ENCODE data around the gene NUP37.

The NUP37 gene

DNA sequence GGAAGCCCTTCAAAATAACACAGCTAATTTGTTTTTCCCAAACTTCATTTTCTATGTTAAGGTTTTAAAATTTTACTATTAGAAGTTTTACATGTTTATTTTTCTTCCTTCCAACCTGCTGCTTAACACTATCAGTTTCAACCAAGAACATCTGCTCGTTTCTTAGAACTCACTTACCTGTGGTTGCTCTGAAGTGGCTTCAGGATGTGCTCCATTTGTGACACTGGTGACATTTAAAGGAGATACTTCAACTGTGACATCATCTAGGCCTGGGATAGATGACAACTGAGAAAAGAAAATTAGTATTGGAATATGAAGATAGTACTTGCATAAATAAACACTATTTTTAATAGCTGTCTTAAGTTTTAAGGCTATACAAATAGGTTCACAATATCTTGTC, 76.0 kb downstream of the NUP37 start (continued):
- TF ChIP-seq GLI2 (tag by site-specific recombination; IDR thresholded peaks at IDR 0.05; ENCODE audit: borderline replicate concordance, low read depth) (no peak), ZNF211 (tag by site-specific recombination; IDR thresholded peaks at IDR 0.05; ENCODE audit: low read depth) (no peak)

DNA sequence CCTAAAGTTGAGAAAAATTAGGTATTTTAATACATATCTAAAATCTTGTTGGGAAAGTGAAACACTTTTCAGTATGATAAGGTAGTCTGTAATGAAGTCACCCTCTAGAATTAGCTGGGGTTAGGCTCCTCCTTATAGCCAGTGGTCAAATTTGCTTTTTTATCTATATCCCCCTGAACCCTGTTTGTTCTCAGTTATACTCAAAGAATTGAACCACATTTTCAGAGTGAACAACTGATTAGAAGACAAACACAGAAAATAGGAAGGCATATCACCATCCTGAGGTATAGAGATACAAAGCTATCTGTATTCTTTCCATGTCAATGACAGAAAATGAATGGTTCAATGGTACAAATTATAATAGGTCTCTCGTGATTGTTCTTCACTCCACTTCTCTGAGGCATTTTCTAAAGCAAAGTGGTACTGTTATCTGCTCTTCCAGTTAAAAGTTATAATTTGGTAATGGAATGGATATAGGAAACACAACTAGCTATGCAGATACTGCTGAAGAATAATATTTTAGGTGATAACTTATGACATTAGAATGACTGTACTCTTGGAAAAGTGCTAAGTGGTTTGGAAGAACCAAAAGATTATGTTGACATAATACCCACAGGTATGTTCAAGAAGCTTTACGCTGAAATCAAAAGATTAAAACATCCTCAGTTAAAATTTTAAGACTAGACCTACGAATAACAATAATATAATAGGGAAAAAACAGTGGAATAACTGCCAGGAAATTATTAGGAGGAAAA, 85.7 kb downstream of the NUP37 start:
- Histone ChIP-seq H3K9me3 (ENCODE audit: control insufficient read depth, insufficient read depth, low read depth, low read length) (no peaks in the 10 kb centered on the region), H3K4me1 (ENCODE audit: control insufficient read depth, insufficient read depth, low read length) (no peaks in the 10 kb centered on the region), H3K27ac (ENCODE audit: extremely low read depth, low read depth, low read length) (no peak overlapping the region), H3K36me3 (ENCODE audit: control insufficient read depth in 2 of 2, insufficient read depth in 1 of 2, low read length in 2 of 2) (peaks cover 3 to 9% of the 10 kb centered on the region in 2 experiments; a peak in 2 of 3 replicates), H3K4me3 (ENCODE audit: low read depth, low read length) (no peak overlapping the region)
- POLR2A ChIA-PET: interaction anchor here (0.7 kb wide), 1 partner anchor 777 kb away, joined by 3 read pairs; no protein-coding TSS in a partner anchor
- CTCF ChIA-PET: interaction anchor here (0.5 to 0.7 kb wide), 4 partner anchors 28 to 127 kb away, joined by 3 read pairs; no protein-coding TSS in a partner anchor
- TF ChIP-seq ZNF514 (tag by site-specific recombination; IDR thresholded peaks at IDR 0.05): no peak
- TF ChIP-seq, protein P1, sequence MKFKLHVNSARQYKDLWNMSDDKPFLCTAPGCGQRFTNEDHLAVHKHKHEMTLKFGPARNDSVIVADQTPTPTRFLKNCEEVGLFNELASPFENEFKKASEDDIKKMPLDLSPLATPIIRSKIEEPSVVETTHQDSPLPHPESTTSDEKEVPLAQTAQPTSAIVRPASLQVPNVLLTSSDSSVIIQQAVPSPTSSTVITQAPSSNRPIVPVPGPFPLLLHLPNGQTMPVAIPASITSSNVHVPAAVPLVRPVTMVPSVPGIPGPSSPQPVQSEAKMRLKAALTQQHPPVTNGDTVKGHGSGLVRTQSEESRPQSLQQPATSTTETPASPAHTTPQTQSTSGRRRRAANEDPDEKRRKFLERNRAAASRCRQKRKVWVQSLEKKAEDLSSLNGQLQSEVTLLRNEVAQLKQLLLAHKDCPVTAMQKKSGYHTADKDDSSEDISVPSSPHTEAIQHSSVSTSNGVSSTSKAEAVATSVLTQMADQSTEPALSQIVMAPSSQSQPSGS (tag by site-specific recombination; IDR thresholded peaks at IDR 0.05; ENCODE audit: low read depth): no peak
- TF ChIP-seq, protein P2, sequence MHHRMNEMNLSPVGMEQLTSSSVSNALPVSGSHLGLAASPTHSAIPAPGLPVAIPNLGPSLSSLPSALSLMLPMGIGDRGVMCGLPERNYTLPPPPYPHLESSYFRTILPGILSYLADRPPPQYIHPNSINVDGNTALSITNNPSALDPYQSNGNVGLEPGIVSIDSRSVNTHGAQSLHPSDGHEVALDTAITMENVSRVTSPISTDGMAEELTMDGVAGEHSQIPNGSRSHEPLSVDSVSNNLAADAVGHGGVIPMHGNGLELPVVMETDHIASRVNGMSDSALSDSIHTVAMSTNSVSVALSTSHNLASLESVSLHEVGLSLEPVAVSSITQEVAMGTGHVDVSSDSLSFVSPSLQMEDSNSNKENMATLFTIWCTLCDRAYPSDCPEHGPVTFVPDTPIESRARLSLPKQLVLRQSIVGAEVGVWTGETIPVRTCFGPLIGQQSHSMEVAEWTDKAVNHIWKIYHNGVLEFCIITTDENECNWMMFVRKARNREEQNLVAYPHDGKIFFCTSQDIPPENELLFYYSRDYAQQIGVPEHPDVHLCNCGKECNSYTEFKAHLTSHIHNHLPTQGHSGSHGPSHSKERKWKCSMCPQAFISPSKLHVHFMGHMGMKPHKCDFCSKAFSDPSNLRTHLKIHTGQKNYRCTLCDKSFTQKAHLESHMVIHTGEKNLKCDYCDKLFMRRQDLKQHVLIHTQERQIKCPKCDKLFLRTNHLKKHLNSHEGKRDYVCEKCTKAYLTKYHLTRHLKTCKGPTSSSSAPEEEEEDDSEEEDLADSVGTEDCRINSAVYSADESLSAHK (tag by site-specific recombination; IDR thresholded peaks at IDR 0.05): no peak
- TF ChIP-seq IKZF3 (tag by site-specific recombination; IDR thresholded peaks at IDR 0.05): no peak
- TF ChIP-seq ZNF600 (tag by site-specific recombination; IDR thresholded peaks at IDR 0.05): no peak
- no peak for TF ChIP-seq ZNF416 (tag by site-specific recombination; IDR thresholded peaks at IDR 0.05)
- no peak for TF ChIP-seq ZFP3 (tag by site-specific recombination; IDR thresholded peaks at IDR 0.05; ENCODE audit: low read depth)
- TF ChIP-seq ZSCAN30 (tag by site-specific recombination; IDR thresholded peaks at IDR 0.05): no peak
- no peak for TF ChIP-seq ZNF571 (tag by site-specific recombination; IDR thresholded peaks at IDR 0.05)
- no peak for TF ChIP-seq ZFHX2 (tag by site-specific recombination; conservative IDR thresholded peaks at IDR 0.05)
- TF ChIP-seq ZFP37 (tag by site-specific recombination; IDR thresholded peaks at IDR 0.05): no peak
- TF ChIP-seq TCF7L2 (IDR thresholded peaks at IDR 0.05; ENCODE audit: borderline replicate concordance, low read depth, low read length): no peak
- TF ChIP-seq SALL2 (tag by site-specific recombination; IDR thresholded peaks at IDR 0.05; ENCODE audit: borderline replicate concordance): no peak
- TF ChIP-seq ZNF549 (tag by site-specific recombination; IDR thresholded peaks at IDR 0.05): no peak
- no peak for TF ChIP-seq MZF1 (tag by site-specific recombination; IDR thresholded peaks at IDR 0.05; ENCODE audit: borderline replicate concordance)
- TF ChIP-seq ZFP41 (tag by site-specific recombination; IDR thresholded peaks at IDR 0.05; ENCODE audit: borderline replicate concordance): no peak
- TF ChIP-seq ZNF473 (tag by site-specific recombination; IDR thresholded peaks at IDR 0.05): no peak

DNA sequence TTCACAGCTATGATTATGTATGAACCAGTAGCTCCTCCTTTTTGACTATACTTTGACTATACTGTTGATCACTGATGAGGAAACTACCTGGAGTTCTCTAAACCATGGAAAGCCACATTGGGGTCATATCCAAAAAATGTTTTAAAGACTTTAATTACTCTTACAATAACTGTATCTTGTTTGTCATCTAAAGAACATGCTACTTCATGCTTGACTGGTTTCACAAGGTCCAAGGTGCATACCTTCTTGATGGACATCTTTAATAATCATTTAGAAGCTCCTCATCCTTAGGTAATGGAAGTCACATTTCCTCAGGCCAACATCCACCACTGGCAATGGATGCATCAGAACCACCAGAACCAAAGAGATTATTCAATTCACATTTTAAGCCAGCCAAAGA, 88.1 kb downstream of the NUP37 start:
- POLR2A ChIA-PET: no interaction called here

More for the DNA sequence above, 88.1 kb downstream of the NUP37 start:
- Histone ChIP-seq H3K27ac (ENCODE audit: extremely low read depth, low read depth, low read length) (no peak overlapping the region), H3K4me3 (ENCODE audit: low read depth, low read length) (no peak overlapping the region), H3K9me3 (ENCODE audit: control insufficient read depth, insufficient read depth, low read depth, low read length) (no peaks in the 10 kb centered on the region), H3K36me3 (ENCODE audit: control insufficient read depth in 2 of 2, insufficient read depth in 1 of 2, low read length in 2 of 2) (peaks cover 0 to 7% of the 10 kb centered on the region in 2 experiments; a peak in 2 of 3 replicates), H3K4me1 (ENCODE audit: control insufficient read depth, insufficient read depth, low read length) (no peaks in the 10 kb centered on the region)
- no peak for TF ChIP-seq ZNF658 (tag by site-specific recombination; IDR thresholded peaks at IDR 0.05)
- TF ChIP-seq ZNF132 (tag by site-specific recombination; IDR thresholded peaks at IDR 0.05; ENCODE audit: borderline replicate concordance): no peak
- TF ChIP-seq TCF7L2 (IDR thresholded peaks at IDR 0.05; ENCODE audit: borderline replicate concordance, low read depth, low read length): no peak
- TF ChIP-seq, protein P3, sequence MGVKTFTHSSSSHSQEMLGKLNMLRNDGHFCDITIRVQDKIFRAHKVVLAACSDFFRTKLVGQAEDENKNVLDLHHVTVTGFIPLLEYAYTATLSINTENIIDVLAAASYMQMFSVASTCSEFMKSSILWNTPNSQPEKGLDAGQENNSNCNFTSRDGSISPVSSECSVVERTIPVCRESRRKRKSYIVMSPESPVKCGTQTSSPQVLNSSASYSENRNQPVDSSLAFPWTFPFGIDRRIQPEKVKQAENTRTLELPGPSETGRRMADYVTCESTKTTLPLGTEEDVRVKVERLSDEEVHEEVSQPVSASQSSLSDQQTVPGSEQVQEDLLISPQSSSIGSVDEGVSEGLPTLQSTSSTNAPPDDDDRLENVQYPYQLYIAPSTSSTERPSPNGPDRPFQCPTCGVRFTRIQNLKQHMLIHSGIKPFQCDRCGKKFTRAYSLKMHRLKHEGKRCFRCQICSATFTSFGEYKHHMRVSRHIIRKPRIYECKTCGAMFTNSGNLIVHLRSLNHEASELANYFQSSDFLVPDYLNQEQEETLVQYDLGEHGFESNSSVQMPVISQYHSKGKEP (tag by site-specific recombination; IDR thresholded peaks at IDR 0.05): no peak
- no peak for TF ChIP-seq ZNF654 (tag by site-specific recombination; IDR thresholded peaks at IDR 0.05; ENCODE audit: low read depth)
- no peak for TF ChIP-seq ZNF223 (tag by site-specific recombination; IDR thresholded peaks at IDR 0.05)
- CTCF ChIA-PET: no interaction called here
